ENCODE measurements around the gene LRFN2. TPM values are rescaled to one million over a fixed set of nuclear protein-coding genes. Genes with fewer than 3 reads are reported as not detected.
A peak's percentile ranks its signal among the peaks of the same experiment; 100 is the strongest.

Gene LRFN2
- total RNA-seq, 1 donor from 2014 or later: not detected

- H3K9me3 Mint-ChIP-seq: no peaks in the 10 kb centered on the region
- H3K4me3 Mint-ChIP-seq: no peak overlapping the region
- TF ChIP-seq CTCF (IDR thresholded peaks at IDR 0.05; ENCODE audit: unreplicated experiment): no peak
- no peak for DNase-seq (ENCODE audit: low spot score in 2 of 2, unreplicated experiment in 2 of 2)
- peaks cover 19% of the 10 kb centered on the region for H3K4me1 Mint-ChIP-seq
- H3K27ac Mint-ChIP-seq: no peak overlapping the region
- H3K27me3 Mint-ChIP-seq (ENCODE audit: low read depth): peaks cover 56% of the 10 kb centered on the region
- H3K36me3 Mint-ChIP-seq: no peaks in the 10 kb centered on the region
These were observed 3.5 kb downstream of the LRFN2 start for GRCh38 chr6:40583709-40584108.

GRCh38 chr6:40582892-40583291 is 4.3 kb downstream of the LRFN2 start:
- H3K4me3 Mint-ChIP-seq: no peak overlapping the region
- H3K9me3 Mint-ChIP-seq: no peaks in the 10 kb centered on the region
- H3K27ac Mint-ChIP-seq: no peak overlapping the region
- H3K36me3 Mint-ChIP-seq: no peaks in the 10 kb centered on the region
- peaks cover 48% of the 10 kb centered on the region for H3K27me3 Mint-ChIP-seq (ENCODE audit: low read depth)
- peaks cover 19% of the 10 kb centered on the region for H3K4me1 Mint-ChIP-seq
- DNase-seq (ENCODE audit: low spot score in 2 of 2, unreplicated experiment in 2 of 2): no peak
- TF ChIP-seq CTCF (IDR thresholded peaks at IDR 0.05; ENCODE audit: unreplicated experiment): no peak

GRCh38 chr6:40579101-40579500 is 8.1 kb downstream of the LRFN2 start:
- no peak for TF ChIP-seq CTCF (IDR thresholded peaks at IDR 0.05; ENCODE audit: unreplicated experiment)
- H3K27ac Mint-ChIP-seq: no peak overlapping the region
- H3K36me3 Mint-ChIP-seq: no peaks in the 10 kb centered on the region

GRCh38 chr6:40577672-40578071 is 9.5 kb downstream of the LRFN2 start:
- Mint-ChIP-seq H3K27ac (no peak overlapping the region), H3K27me3 (ENCODE audit: low read depth) (peaks cover 11% of the 10 kb centered on the region), H3K9me3 (no peaks in the 10 kb centered on the region), H3K4me1 (no peaks in the 10 kb centered on the region), H3K36me3 (no peaks in the 10 kb centered on the region), H3K4me3 (no peak overlapping the region)
- peak; percentile 32 for TF ChIP-seq CTCF (IDR thresholded peaks at IDR 0.05; ENCODE audit: unreplicated experiment)
- no peak for DNase-seq (ENCODE audit: low spot score in 2 of 2, unreplicated experiment in 2 of 2)

More at GRCh38 chr6:40579101-40579500, 8.1 kb downstream of the LRFN2 start:
- Mint-ChIP-seq H3K4me3 (no peak overlapping the region), H3K9me3 (no peaks in the 10 kb centered on the region), H3K27me3 (ENCODE audit: low read depth) (peaks cover 22% of the 10 kb centered on the region), H3K4me1 (no peaks in the 10 kb centered on the region)
- no peak for DNase-seq (ENCODE audit: low spot score in 2 of 2, unreplicated experiment in 2 of 2)

GRCh38 chr6:40573221-40573620 is 13.9 kb downstream of the LRFN2 start:
- Mint-ChIP-seq H3K27ac (no peak overlapping the region), H3K4me1 (no peaks in the 10 kb centered on the region), H3K4me3 (no peak overlapping the region), H3K36me3 (no peaks in the 10 kb centered on the region), H3K27me3 (ENCODE audit: low read depth) (peaks cover 11% of the 10 kb centered on the region), H3K9me3 (no peaks in the 10 kb centered on the region)
- no peak for DNase-seq (ENCODE audit: low spot score in 2 of 2, unreplicated experiment in 2 of 2)
- no peak for TF ChIP-seq CTCF (IDR thresholded peaks at IDR 0.05; ENCODE audit: unreplicated experiment)

Measured in mesothelial cell of epicardium (in vitro differentiated cells).